HG03280 (cell line): ENCODE results near the gene TMEM82.

Source experiments
- ATAC-seq: cut with Tn5 transposase; IDR thresholded peaks from one replicate; pipeline ENCODE4 v1.9.1; 2021; ENCODE audit warnings: mild to moderate bottlenecking, moderate library complexity; ENCODE audit not compliant: unreplicated experiment

TMEM82 gene

GRCh38 chr1:15777909-15778707, 35.8 kb downstream of the TMEM82 start:
- no peak for ATAC-seq

- no peak for ATAC-seq
These were observed 43.4 kb downstream of the TMEM82 start for GRCh38 chr1:15785683-15786082.

GRCh38 chr1:15786581-15786980, 44.3 kb downstream of the TMEM82 start:
- no peak for ATAC-seq

GRCh38 chr1:15788624-15789301, 46.5 kb downstream of the TMEM82 start:
- ATAC-seq: no peak

- ATAC-seq: no peak
These were observed 53.8 kb downstream of the TMEM82 start for GRCh38 chr1:15796086-15796462.
